HCT116 (cell line): ENCODE data around the gene CROCC. TPM values are rescaled to one million over a fixed set of nuclear protein-coding genes. Genes with fewer than 3 reads are reported as not detected.
"Not testable (repeated sequence)": the region's sequence is repeated elsewhere in the genome, so short reads cannot be mapped to it uniquely, and the experiment has no call there.

Experiments
- ATAC-seq: fragments of 200-7000 bp; cut with Tn5 transposase; 2 replicates; pipeline ENCODE4 v1.9.1; 2020; ENCODE audit warnings: mild to moderate bottlenecking, moderate library complexity
- BruUV-seq: library from RNA; stranded (reverse); fragments of 400-500 nt; replicated peaks from 2 replicates; lab custom pipeline; 2021; lab: Mats Ljungman, UMichigan
- CTCF ChIA-PET: fragments of 300-600 bp; sonication (Branson Sonifier 250); formaldehyde crosslinking; loops from one replicate; lab custom pipeline; 2021; ENCODE audit warnings: antibody characterized with exemption; lab: Charles Lee
- POLR2A ChIA-PET: fragments of 300-600, 350-600 bp; sonication (Branson Sonifier 250); formaldehyde crosslinking; loops from one replicate; lab custom pipeline; 2021; ENCODE audit warnings: antibody characterized with exemption; lab: Charles Lee
- RAD21 ChIA-PET, 2 experiments: fragments of 300-600 bp; sonication (Branson Sonifier 250); formaldehyde crosslinking; loops; one replicate each; lab custom pipeline; 2023; ENCODE audit warnings: low total read pairs in 2 of 2; ENCODE audit not compliant: uncharacterized antibody in 2 of 2, unreplicated experiment in 2 of 2, low non-redundant PET in 1 of 2; lab: Charles Lee
- DNase-seq: peaks from one replicate; pipeline ENCODE4 v3.0.0-alpha.2; 2010; ENCODE audit warnings: low read depth, low spot score
- H2AFZ ChIP-seq: fragments of 200-600 bp; shearing (Covaris generic), sonication (generic); 2 replicates; pipeline ENCODE4 v1.6.1; 2017; ENCODE audit warnings: low read depth, mixed run types, mixed read lengths, antibody characterized with exemption, low read length; ENCODE audit not compliant: poor library complexity, severe bottlenecking
- H3K27ac ChIP-seq: 2 replicates; pipeline ENCODE4 v1.5.1; 2012; ENCODE audit warnings: low read depth, low read length
- H3K27me3 ChIP-seq: fragments of 200-600 bp; sonication (generic); 2 replicates; pipeline ENCODE4 v1.6.1; 2016; ENCODE audit warnings: mixed run types, low read length, mixed read lengths; ENCODE audit not compliant: insufficient read depth
- H3K36me3 ChIP-seq, 2 experiments: fragments of 200-500 bp in 1 of 2; fragments of 200-600 bp in 1 of 2; sonication (Bioruptor generic) in 1 of 2; sonication (generic) in 1 of 2; 2 replicates each; pipeline versions ENCODE4 v1.5.1 to v1.6.1; 2014 to 2016; ENCODE audit warnings: low read length in 2 of 2, inconsistent platforms in 1 of 2, mixed read lengths in 1 of 2, mixed run types in 1 of 2; ENCODE audit not compliant: insufficient read depth in 2 of 2, control insufficient read depth in 1 of 2
- H3K4me1 ChIP-seq, 2 experiments: fragments of 200-600 bp in 1 of 2; sonication (generic) in 1 of 2; 2 replicates each; pipeline versions ENCODE4 v1.5.1 to v1.6.1; 2012 to 2017; ENCODE audit warnings: low read length in 2 of 2, inconsistent platforms in 1 of 2, mild to moderate bottlenecking in 1 of 2, mixed read lengths in 1 of 2, mixed run types in 1 of 2, moderate library complexity in 1 of 2; ENCODE audit not compliant: insufficient read depth in 2 of 2, control insufficient read depth in 1 of 2
- H3K4me2 ChIP-seq: fragments of 200-600 bp; sonication (generic); 2 replicates; pipeline ENCODE4 v1.6.1; 2017; ENCODE audit warnings: mixed run types, low read length, mixed read lengths
- H3K4me3 ChIP-seq, 2 experiments: fragments of 200-600 bp in 1 of 2; sonication (generic) in 1 of 2; replicated peaks in 1 of 2; 2 replicates each; pipeline ENCODE4 v1.5.1; 2011 to 2016; ENCODE audit warnings: low read length in 2 of 2, control low read depth in 1 of 2, low read depth in 1 of 2, mild to moderate bottlenecking in 1 of 2, mixed read lengths in 1 of 2, mixed run types in 1 of 2
- H3K79me2 ChIP-seq: fragments of 200-600 bp; sonication (generic); 2 replicates; pipeline ENCODE4 v1.6.1; 2017; ENCODE audit warnings: mild to moderate bottlenecking, mixed run types, low read length, moderate library complexity, mixed read lengths; ENCODE audit not compliant: insufficient read depth
- H3K9ac ChIP-seq: fragments of 200-600 bp; sonication (generic); 2 replicates; pipeline ENCODE4 v1.6.1; 2016; ENCODE audit warnings: low read length, mixed read lengths
- H3K9me2 ChIP-seq: fragments of 200-600 bp; sonication (generic), shearing (Covaris generic); 2 replicates; pipeline ENCODE4 v1.6.1; 2017; ENCODE audit warnings: mixed run types, mild to moderate bottlenecking, moderate library complexity; ENCODE audit not compliant: insufficient read depth
- H3K9me3 ChIP-seq, 2 experiments: fragments of 200-500 bp in 1 of 2; fragments of 200-600 bp in 1 of 2; sonication (Bioruptor generic) in 1 of 2; sonication (generic) in 1 of 2; 2 replicates each; pipeline ENCODE4 v1.6.1; 2014 to 2017; ENCODE audit warnings: low read length in 2 of 2, mixed read lengths in 2 of 2, inconsistent platforms in 1 of 2, low read depth in 1 of 2, mild to moderate bottlenecking in 1 of 2, mixed run types in 1 of 2, moderate library complexity in 1 of 2; ENCODE audit not compliant: control insufficient read depth in 1 of 2, insufficient read depth in 1 of 2
- H4K20me1 ChIP-seq: fragments of 200-600 bp; sonication (generic), shearing (Covaris generic); 2 replicates; pipeline ENCODE4 v1.6.1; 2017; ENCODE audit warnings: mixed run types, mild to moderate bottlenecking, moderate library complexity; ENCODE audit not compliant: insufficient read depth
- SP1 ChIP-seq: IDR thresholded peaks from 2 replicates; pipeline ENCODE4 v1.6.1; 2012; ENCODE audit warnings: low read depth
- YY1 ChIP-seq: IDR thresholded peaks from 2 replicates; pipeline ENCODE4 v1.6.1; 2011; ENCODE audit warnings: low read length, low read depth, moderate library complexity, mild to moderate bottlenecking; ENCODE audit not compliant: insufficient replicate concordance; ENCODE audit errors: extremely low read depth
- ZBTB33 ChIP-seq: IDR thresholded peaks from 2 replicates; pipeline ENCODE4 v1.6.1; 2011; ENCODE audit warnings: mild to moderate bottlenecking, low read length, moderate library complexity; ENCODE audit not compliant: insufficient replicate concordance; ENCODE audit errors: extremely low read depth
- intact Hi-C: fragments of 100-400 bp; cut with micrococcal nuclease; formaldehyde crosslinking; loops from 2 replicates; pipeline ENCODE4 v1.10.0; 2022
- total RNA-seq: library from RNA; stranded (reverse); gene quantifications from one replicate; pipeline ENCODE4 v1.2.1, GENCODE V29; 2021; ENCODE audit not compliant: unreplicated experiment
- TF ChIP-seq, protein P1 (sequence below), 3 experiments: fragments of 200-600 bp in 1 of 3; sonication (generic) in 1 of 3; IDR thresholded peaks in 2 of 3; conservative IDR thresholded peaks in 1 of 3; 2 replicates each; pipeline ENCODE4 v1.5.1; 2012 to 2017; ENCODE audit warnings: low read depth in 2 of 3, low read length in 2 of 3, antibody characterized with exemption in 1 of 3, borderline replicate concordance in 1 of 3, control low read depth in 1 of 3, mild to moderate bottlenecking in 1 of 3, mixed read lengths in 1 of 3, mixed run types in 1 of 3, moderate library complexity in 1 of 3; ENCODE audit not compliant: insufficient read depth in 1 of 3

CROCC gene
- total RNA-seq, 1 experiment from 2014 or later: 30.1 TPM

- H3K36me3 ChIP-seq, H3K9me2 ChIP-seq, H3K27ac ChIP-seq, H2AFZ ChIP-seq, H3K27me3 ChIP-seq, H4K20me1 ChIP-seq, DNase-seq, H3K79me2 ChIP-seq, H3K9me3 ChIP-seq, RAD21 ChIA-PET, intact Hi-C loops, ATAC-seq: not testable (repeated sequence)
- Histone ChIP-seq H3K4me2 (peak overlapping the region; percentile 87), H3K9ac (peak overlapping the region; percentile 94), H3K4me3 (peak overlapping the region; percentile 67 to 89), H3K4me1 (peaks cover 13 to 34% of the 10 kb centered on the region in 2 experiments)
- ChIA-PET POLR2A (interaction anchor here (2.2 kb wide), 1 partner anchor 10 kb away, joined by 14 read pairs; no protein-coding TSS in a partner anchor), CTCF (interaction anchor here (1.0 to 1.9 kb wide), 3 partner anchors 32 to 294 kb away, joined by 3 to 5 read pairs (median 4); no protein-coding TSS in a partner anchor)
- TSS peak; percentile 59 for BruUV-seq
Observed at GRCh38 chr1:16914928-16915626, 6.7 kb upstream of the CROCC start.

DNA sequence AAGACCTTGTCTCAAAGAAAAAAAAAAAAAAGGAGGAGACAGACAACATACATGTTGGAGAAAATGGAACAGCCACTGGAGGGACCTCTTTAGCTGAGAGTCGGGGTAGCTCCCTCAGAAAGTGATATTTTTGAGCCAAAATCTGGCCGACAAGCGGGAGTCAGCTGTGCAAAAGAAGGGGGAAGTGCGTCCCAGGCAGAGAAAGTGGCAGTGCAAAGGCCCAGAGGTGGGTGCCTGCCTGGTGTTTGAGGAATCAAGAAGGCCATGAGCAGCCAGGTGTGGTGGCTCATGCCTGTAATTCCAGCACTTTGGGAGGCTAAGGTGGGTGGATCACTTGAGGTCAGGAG is 6.1 kb upstream of the CROCC start:
- Histone ChIP-seq H3K4me3 (no peak overlapping the region), H3K36me3 (no peaks in the 10 kb centered on the region), H3K9me2 (no peaks in the 10 kb centered on the region), H3K27ac (no peak overlapping the region), H3K9ac (no peak overlapping the region), H3K27me3 (no peaks in the 10 kb centered on the region), H3K4me1 (peaks cover 13 to 32% of the 10 kb centered on the region in 2 experiments), H3K9me3 (no peaks in the 10 kb centered on the region), H3K79me2 (no peaks in the 10 kb centered on the region), H2AFZ (no peak overlapping the region), H3K4me2 (peak overlapping the region; percentile 87; the same call in 1 of the 2 replicates), H4K20me1 (no peaks in the 10 kb centered on the region)
- ATAC-seq: no peak
- no TSS peak for BruUV-seq
- DNase-seq: no peak
- POLR2A ChIA-PET: interaction anchor here (0.6 to 2.2 kb wide), 2 partner anchors 10 to 19 kb away, joined by 3 to 14 read pairs; no protein-coding TSS in a partner anchor
- intact Hi-C loops: no loop called here
- TF ChIP-seq YY1 (no peak), ZBTB33 (no peak), SP1 (no peak)
- TF ChIP-seq, protein P1, sequence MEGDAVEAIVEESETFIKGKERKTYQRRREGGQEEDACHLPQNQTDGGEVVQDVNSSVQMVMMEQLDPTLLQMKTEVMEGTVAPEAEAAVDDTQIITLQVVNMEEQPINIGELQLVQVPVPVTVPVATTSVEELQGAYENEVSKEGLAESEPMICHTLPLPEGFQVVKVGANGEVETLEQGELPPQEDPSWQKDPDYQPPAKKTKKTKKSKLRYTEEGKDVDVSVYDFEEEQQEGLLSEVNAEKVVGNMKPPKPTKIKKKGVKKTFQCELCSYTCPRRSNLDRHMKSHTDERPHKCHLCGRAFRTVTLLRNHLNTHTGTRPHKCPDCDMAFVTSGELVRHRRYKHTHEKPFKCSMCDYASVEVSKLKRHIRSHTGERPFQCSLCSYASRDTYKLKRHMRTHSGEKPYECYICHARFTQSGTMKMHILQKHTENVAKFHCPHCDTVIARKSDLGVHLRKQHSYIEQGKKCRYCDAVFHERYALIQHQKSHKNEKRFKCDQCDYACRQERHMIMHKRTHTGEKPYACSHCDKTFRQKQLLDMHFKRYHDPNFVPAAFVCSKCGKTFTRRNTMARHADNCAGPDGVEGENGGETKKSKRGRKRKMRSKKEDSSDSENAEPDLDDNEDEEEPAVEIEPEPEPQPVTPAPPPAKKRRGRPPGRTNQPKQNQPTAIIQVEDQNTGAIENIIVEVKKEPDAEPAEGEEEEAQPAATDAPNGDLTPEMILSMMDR (IDR thresholded peaks at IDR 0.05 in 2 of 3, conservative IDR thresholded peaks at IDR 0.05 in 1 of 3; ENCODE audit: borderline replicate concordance in 1 of 3, insufficient read depth in 1 of 3, low read depth in 2 of 3, low read length in 2 of 3): 0 out of 6 replicates have a peak, but pooled peaks of 2 of the 3 experiments have one; percentile 10 to 19
- CTCF ChIA-PET: interaction anchor here (1.0 to 1.9 kb wide), 3 partner anchors 32 to 295 kb away, joined by 3 to 5 read pairs (median 4); no protein-coding TSS in a partner anchor
- RAD21 ChIA-PET: no interaction called here
